Ectodermal cell (in vitro differentiated cells): ENCODE data around the gene SUMO1.

ENCODE experiments used
- H3K27ac ChIP-seq: 2 replicates; pipeline ENCODE4 v1.7.0; 2013; ENCODE audit warnings: mild to moderate bottlenecking, low read depth, low read length; ENCODE audit not compliant: insufficient read depth, poor library complexity, severe bottlenecking
- H3K27me3 ChIP-seq: 2 replicates; pipeline ENCODE4 v1.7.0; 2013; ENCODE audit warnings: mild to moderate bottlenecking, low read length; ENCODE audit not compliant: insufficient read depth, control insufficient read depth, poor library complexity, severe bottlenecking
- H3K36me3 ChIP-seq: one replicate; pipeline ENCODE4 v1.7.0; 2013; ENCODE audit warnings: low read length; ENCODE audit not compliant: control insufficient read depth, insufficient read depth
- H3K4me1 ChIP-seq: one replicate; pipeline ENCODE4 v1.7.0; 2013; ENCODE audit warnings: low read length; ENCODE audit not compliant: control insufficient read depth, insufficient read depth
- H3K4me3 ChIP-seq: 2 replicates; pipeline ENCODE4 v1.7.0; 2013; ENCODE audit warnings: low read depth, low read length, control low read depth; ENCODE audit not compliant: insufficient read depth
- H3K9me3 ChIP-seq: 2 replicates; pipeline ENCODE4 v1.7.0; 2013; ENCODE audit warnings: mild to moderate bottlenecking, low read length, moderate library complexity; ENCODE audit not compliant: control insufficient read depth
- WGBS, 2 experiments: methylation state at CpG; one replicate each; pipeline ENCODE4 v1.1.7; 2013; ENCODE audit warnings: missing lambda C conversion rate in 2 of 2; 5-methylcytosine and 5-hydroxymethylcytosine counted together

Gene SUMO1

DNA sequence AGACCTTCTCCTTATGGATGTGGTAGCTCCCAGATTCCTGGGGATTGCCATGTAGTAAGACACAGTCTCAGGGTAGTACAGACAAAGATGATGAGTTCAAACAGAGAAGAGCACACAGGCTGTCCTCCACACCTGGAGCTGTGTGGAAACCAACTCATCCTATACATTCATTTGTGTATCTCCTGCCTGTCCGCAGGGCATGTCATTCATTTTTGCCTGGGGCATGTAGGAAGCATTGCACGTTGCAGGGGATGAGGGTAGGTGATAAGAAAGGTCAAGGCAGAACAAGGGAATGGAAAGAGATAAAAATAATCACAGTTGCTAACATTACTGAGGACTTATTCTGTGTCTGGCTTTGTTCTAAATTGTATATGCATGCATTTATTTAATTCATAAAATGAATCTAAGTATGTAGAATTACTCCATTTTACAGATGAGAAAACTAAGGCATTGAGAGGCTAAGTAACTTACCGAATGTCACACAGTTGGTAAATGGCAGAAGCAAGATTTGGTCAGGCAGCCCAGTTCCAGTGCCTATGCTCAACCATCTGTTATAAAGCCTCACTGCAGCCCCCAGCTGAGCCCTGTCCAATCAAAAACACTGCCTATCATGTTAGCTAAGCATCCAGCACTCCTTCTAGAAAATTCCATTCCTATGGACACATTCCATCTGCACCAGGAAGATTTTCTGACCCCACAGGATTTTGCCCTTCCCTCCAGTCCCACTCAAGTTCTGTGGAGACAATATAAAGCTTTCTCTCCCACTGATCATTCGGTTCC lies 81.0 kb downstream of the SUMO1 start:
- no peak overlapping the region for H3K4me3 ChIP-seq
- no peak overlapping the region for H3K27ac ChIP-seq
- no peaks in the 10 kb centered on the region for H3K36me3 ChIP-seq
- 92 to 94% methylated on average over 4 of the region's 4 CpGs for WGBS, 2 experiments
- peaks cover 10% of the 10 kb centered on the region for H3K4me1 ChIP-seq
- H3K9me3 ChIP-seq = no peaks in the 10 kb centered on the region
- H3K27me3 ChIP-seq = no peaks in the 10 kb centered on the region
